NAMALWA (cell line): Measurements from ENCODE around the gene C4orf50.

Experiments
- DNase-seq: peaks from one replicate; pipeline ENCODE4 v3.0.0-alpha.2; 2015; ENCODE audit warnings: low spot score

The C4orf50 gene

DNA sequence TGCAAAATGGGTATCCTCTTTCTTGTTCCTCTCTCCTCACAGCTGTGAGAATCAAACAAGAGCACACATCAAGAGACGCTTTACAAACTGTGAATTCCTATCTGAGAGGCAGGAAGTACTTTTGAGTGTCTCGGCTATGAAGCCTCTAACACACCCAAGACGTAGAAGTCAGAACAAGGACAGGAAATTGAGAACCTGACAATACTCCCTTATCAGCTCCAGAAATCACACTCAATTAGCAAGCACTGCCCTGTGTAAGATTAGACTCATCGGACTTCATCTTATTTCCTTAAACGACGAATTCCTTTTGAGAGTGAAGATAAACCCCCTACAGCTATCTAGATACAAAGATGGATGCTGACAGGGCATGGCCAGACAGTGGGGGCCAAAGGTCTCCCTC lies 74.7 kb downstream of the C4orf50 start:
- no peak for DNase-seq

DNA sequence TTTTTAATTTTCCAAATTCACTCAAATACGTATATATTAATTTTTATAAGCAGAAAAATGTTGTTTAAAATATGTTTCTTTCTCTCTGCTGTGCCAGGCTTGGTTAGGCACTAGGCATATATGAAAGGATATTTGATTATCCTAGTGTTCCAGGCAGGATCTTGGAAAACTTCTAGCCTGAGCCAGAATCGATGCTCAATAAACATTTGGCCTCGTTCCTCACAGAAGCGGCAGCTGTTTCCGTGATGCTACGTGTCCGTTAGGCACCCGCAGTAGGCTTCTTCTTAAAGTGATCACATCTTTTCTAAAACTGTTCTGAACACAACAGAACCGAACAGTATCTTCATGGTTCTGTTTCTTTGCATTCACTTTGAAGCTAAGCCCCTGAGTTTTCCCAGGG lies 75.3 kb downstream of the C4orf50 start:
- no peak for DNase-seq

- DNase-seq = no peak
Observed at GRCh38 chr4:5941601-5942000, 76.6 kb downstream of the C4orf50 start.

GRCh38 chr4:5940470-5941203 lies 77.6 kb downstream of the C4orf50 start:
- DNase-seq = peak; percentile 9

DNA sequence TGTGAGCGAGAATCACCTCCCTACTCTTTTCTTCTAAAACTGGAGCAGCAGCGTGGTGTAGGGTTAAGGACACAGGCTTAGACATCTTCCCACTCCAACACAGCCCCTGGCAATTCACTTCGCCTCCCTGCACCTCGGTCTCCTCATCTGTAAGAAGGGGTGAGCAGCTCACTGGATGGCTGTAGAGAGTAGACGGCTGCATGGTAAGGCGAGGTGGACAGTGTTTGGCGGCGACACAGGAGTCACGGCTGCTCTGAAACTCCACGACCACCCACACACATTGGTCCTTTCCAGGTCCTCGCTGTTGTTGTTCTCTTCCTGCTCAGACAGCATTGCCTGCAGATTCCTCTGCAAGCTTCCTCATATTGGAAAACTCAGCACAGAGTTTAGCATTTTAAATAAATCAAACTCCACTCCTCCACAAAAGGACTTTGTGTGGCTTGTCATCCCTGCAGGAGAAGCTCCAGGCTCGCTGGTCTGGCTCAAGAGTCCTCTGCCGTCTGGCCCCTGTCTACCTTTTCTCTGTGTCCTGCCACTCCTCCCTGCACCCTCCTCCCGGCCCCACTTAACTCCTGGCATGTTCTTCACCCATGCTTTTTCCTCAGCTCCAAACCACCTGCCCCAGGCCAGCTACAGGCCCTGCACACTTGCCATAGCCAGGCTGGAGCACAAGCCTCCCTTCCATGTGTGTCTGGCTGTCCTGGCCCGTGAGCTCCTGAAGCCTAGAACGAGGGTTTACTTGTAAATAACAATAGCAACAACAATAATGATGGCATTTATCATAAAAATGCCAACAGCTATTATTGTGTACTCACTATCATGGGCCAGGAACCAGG lies 84.0 kb downstream of the C4orf50 start:
- no peak for DNase-seq

- DNase-seq = no peak
Observed at GRCh38 chr4:5933116-5933515, 85.1 kb downstream of the C4orf50 start.

- DNase-seq = no peak
Observed at GRCh38 chr4:5932035-5932568, 86.1 kb downstream of the C4orf50 start.

GRCh38 chr4:5931526-5931925 lies 86.7 kb downstream of the C4orf50 start:
- DNase-seq = no peak

DNA sequence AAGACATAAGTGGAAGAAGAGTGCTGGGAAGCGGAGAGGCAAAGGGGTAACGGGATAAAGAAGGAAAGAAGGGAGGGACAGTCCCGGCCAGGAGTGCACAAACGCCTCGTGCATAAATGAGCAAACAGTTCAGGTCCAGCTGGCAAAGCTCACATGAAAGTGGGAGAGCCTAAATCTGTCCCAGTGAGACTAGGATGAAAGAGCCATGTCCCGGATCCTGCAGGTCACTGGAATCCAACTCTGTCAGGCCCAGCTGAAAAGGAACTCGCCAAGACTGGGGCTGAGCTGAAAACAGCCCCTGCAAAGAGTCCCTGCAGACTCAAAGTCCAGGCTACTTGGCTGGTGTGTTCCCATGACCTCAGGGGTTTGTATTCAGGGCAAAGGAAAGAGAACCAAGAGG lies 87.4 kb downstream of the C4orf50 start:
- DNase-seq = no peak

- DNase-seq = no peak
Observed at GRCh38 chr4:5930456-5930855, 87.8 kb downstream of the C4orf50 start.

DNA sequence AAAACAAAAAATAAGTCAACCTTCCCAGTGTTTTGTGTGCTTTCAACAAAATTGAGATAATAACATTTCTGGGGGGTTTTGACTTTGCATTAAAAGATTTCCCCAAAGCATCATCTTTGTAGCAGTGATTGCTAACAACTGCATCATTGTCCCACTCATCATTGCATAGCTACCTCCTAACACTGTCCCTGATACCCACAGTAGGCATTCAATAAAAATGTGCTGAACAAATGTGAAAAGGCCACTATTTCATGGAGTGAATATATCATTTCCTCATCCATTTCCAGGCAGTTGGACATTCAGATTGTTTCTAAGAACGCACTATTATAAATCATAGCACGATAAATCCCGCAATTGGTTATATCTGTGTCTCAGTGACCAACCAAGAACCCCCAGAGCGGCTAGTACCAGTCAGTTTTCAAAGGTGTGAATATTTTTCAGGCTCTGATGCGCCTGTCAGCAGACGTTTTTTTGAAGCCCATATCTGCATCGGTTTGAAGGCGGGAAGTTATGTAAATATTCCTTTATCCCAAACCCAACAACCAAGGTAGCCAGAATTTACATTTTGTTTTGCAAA lies 89.3 kb downstream of the C4orf50 start:
- no peak for DNase-seq

GRCh38 chr4:5928274-5928673 lies 90.0 kb downstream of the C4orf50 start:
- DNase-seq = no peak

- DNase-seq = no peak
Observed at GRCh38 chr4:5927747-5928146, 90.5 kb downstream of the C4orf50 start.

DNA sequence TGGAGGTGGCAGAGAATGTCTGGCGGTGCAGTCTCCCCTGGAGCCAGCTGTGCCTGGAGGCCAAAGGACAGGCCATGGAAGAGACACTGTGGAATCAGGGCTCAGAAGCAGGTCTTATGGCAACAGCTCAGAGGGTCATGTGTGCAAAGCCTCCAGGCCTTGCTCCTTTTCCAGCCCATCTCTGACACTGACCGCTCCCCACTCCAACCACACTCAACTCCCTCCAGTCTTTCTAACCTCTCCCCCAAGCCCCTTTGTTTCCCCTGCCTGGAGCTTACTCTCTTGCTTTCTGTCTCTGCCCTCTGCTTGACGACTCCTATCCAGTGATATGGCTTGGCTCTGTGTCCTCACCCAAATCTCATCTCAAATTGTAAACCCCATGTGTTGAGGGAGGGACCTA lies 91.1 kb downstream of the C4orf50 start:
- no peak for DNase-seq

DNA sequence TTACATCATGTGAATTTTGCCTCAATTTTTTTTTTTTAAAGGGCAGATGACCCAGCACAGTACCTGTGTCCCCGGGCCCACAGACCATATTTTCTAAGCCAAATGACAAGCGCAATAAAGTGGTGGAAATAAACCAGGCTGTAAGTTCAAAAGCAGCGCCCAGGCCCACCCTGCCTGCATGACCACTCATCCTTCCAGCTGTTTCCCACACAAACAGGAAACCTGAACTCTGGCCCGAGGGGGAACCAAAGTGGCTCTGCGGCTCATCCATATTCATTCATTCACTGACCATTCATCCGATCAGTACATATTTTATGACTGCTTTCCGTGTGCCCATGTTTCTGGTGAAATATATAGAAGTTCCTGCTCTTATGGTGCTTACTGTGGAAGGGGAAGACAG lies 91.6 kb downstream of the C4orf50 start:
- no peak for DNase-seq

- no peak for DNase-seq
Observed at GRCh38 chr4:5925419-5926200, 92.6 kb downstream of the C4orf50 start.

DNA sequence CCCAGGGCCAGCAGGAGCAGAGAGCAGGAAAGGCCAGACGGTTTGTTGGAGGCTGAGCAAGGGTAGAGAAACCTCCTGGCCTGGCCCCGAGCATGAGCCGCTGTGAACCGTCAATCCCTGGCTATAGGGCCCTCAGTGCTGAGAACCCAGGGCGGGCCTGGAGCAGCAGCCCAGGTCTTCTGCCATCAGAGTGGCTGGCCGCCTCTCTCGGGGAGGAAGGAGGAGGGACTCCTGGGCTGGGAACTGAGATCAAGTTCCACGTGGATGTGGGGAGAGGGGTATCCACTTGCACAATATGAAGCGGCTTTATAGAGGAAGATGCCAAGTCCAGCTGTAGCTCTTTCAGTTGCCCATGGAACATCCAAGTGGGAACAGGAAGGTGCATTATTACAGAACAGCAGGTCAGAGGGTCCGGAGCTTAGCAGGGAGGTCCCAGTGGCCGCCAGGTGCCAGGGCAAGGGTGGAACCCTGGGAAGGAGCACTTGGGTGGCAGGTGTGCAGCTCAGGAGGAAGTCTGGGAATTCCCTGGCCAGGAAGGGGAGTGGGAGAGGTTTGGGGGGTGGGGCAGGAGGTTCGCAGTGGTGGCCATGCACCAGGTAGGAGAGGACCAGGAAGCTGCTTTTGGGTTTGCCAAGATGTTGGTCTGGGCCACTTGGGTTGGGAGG lies 93.6 kb downstream of the C4orf50 start:
- no peak for DNase-seq

GRCh38 chr4:5923376-5923775 lies 94.9 kb downstream of the C4orf50 start:
- no peak for DNase-seq

GRCh38 chr4:5922556-5922955 lies 95.7 kb downstream of the C4orf50 start:
- DNase-seq = no peak

GRCh38 chr4:5921981-5922380 lies 96.2 kb downstream of the C4orf50 start:
- DNase-seq = no peak
